Measurements from ENCODE around the gene PPIH. TPM values are rescaled to one million over a fixed set of nuclear protein-coding genes. Genes with fewer than 3 reads are reported as not detected.
A peak's percentile ranks its signal among the peaks of the same experiment; 100 is the strongest.

PPIH gene
- total and polyA plus RNA-seq, 2 of the 13 experiments (the other 11 are each of a cell fraction or from before 2014, with no cell fraction given), result 29.9 to 72.6 TPM

DNA sequence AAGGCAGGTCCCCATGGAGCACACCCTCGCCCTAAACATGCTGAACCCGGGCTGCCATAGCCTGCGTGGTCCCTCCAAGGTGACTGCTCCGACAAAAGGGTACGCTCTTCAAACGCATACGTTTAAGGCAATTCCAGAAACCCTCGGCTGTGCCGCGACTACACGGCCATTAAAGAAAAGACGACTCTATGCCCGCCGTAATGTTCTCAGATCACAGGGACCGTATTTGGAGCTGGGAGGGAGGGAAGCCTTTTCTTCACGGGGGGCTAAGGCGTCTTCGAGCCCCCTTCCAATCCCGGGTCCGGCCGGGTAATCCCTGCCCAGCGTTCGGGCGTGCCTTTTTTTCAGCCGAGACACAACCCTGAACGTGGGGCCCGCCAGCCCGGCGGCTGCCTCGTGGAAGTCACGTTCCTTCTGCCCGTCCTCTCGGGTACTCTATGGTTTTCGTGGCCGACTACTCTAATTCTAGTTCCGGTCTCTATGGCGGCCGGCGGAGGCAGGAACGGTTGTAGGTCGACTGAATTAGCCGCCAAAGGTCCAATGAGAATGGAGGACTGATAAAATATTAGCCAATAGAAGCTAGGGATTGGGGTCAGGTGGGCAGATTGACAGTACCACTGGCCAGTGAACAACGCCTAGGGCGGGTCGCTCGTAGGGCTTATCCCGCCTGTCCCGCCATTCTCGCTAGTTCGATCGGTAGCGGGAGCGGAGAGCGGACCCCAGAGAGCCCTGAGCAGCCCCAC, 23.7 kb downstream of the PPIH start, which contains the start of gene YBX1 (continued):
- TF ChIP-seq, protein P1, sequence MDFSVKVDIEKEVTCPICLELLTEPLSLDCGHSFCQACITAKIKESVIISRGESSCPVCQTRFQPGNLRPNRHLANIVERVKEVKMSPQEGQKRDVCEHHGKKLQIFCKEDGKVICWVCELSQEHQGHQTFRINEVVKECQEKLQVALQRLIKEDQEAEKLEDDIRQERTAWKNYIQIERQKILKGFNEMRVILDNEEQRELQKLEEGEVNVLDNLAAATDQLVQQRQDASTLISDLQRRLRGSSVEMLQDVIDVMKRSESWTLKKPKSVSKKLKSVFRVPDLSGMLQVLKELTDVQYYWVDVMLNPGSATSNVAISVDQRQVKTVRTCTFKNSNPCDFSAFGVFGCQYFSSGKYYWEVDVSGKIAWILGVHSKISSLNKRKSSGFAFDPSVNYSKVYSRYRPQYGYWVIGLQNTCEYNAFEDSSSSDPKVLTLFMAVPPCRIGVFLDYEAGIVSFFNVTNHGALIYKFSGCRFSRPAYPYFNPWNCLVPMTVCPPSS (IDR thresholded peaks at IDR 0.05), result no peak
- TF ChIP-seq FOXA3 (CRISPR knock-in tag; IDR thresholded peaks at IDR 0.05) (peak; percentile 35), ZNF44 (CRISPR knock-in tag; IDR thresholded peaks at IDR 0.05) (peak; percentile 91), NRL (CRISPR knock-in tag; IDR thresholded peaks at IDR 0.05; ENCODE audit: borderline replicate concordance) (peak; percentile 60; the same call in 1 of the 2 replicates), MIER3 (CRISPR knock-in tag; IDR thresholded peaks at IDR 0.05; ENCODE audit: borderline replicate concordance) (no peak; the same call in 1 of the 2 replicates), ZFAT (CRISPR knock-in tag; conservative IDR thresholded peaks at IDR 0.05) (no peak), MTA1 (CRISPR knock-in tag; IDR thresholded peaks at IDR 0.05; ENCODE audit: borderline replicate concordance) (0 out of 2 replicates have a peak, but pooled peaks have one; percentile 22), ZNF431 (CRISPR knock-in tag; IDR thresholded peaks at IDR 0.05; ENCODE audit: borderline replicate concordance, low read depth) (peak; percentile 52; the same call in 1 of the 2 replicates), ONECUT2 (CRISPR knock-in tag; IDR thresholded peaks at IDR 0.05) (peak; percentile 80), SMAD9 (CRISPR knock-in tag; IDR thresholded peaks at IDR 0.05) (no peak), TCF12 (IDR thresholded peaks at IDR 0.05) (no peak), TCF12 (CRISPR knock-in tag; IDR thresholded peaks at IDR 0.05) (no peak)
- TF ChIP-seq, protein P2, sequence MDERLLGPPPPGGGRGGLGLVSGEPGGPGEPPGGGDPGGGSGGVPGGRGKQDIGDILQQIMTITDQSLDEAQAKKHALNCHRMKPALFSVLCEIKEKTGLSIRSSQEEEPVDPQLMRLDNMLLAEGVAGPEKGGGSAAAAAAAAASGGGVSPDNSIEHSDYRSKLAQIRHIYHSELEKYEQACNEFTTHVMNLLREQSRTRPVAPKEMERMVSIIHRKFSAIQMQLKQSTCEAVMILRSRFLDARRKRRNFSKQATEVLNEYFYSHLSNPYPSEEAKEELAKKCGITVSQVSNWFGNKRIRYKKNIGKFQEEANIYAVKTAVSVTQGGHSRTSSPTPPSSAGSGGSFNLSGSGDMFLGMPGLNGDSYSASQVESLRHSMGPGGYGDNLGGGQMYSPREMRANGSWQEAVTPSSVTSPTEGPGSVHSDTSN (CRISPR knock-in tag; IDR thresholded peaks at IDR 0.05), result peak; percentile 94
- TF ChIP-seq, protein P3, sequence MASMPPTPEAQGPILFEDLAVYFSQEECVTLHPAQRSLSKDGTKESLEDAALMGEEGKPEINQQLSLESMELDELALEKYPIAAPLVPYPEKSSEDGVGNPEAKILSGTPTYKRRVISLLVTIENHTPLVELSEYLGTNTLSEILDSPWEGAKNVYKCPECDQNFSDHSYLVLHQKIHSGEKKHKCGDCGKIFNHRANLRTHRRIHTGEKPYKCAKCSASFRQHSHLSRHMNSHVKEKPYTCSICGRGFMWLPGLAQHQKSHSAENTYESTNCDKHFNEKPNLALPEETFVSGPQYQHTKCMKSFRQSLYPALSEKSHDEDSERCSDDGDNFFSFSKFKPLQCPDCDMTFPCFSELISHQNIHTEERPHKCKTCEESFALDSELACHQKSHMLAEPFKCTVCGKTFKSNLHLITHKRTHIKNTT (CRISPR knock-in tag; IDR thresholded peaks at IDR 0.05), result no peak
- TF ChIP-seq, protein P4, sequence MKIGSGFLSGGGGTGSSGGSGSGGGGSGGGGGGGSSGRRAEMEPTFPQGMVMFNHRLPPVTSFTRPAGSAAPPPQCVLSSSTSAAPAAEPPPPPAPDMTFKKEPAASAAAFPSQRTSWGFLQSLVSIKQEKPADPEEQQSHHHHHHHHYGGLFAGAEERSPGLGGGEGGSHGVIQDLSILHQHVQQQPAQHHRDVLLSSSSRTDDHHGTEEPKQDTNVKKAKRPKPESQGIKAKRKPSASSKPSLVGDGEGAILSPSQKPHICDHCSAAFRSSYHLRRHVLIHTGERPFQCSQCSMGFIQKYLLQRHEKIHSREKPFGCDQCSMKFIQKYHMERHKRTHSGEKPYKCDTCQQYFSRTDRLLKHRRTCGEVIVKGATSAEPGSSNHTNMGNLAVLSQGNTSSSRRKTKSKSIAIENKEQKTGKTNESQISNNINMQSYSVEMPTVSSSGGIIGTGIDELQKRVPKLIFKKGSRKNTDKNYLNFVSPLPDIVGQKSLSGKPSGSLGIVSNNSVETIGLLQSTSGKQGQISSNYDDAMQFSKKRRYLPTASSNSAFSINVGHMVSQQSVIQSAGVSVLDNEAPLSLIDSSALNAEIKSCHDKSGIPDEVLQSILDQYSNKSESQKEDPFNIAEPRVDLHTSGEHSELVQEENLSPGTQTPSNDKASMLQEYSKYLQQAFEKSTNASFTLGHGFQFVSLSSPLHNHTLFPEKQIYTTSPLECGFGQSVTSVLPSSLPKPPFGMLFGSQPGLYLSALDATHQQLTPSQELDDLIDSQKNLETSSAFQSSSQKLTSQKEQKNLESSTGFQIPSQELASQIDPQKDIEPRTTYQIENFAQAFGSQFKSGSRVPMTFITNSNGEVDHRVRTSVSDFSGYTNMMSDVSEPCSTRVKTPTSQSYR (CRISPR knock-in tag; IDR thresholded peaks at IDR 0.05; ENCODE audit: borderline replicate concordance), result no peak; the same call in 1 of the 2 replicates
- TF ChIP-seq, protein P5, sequence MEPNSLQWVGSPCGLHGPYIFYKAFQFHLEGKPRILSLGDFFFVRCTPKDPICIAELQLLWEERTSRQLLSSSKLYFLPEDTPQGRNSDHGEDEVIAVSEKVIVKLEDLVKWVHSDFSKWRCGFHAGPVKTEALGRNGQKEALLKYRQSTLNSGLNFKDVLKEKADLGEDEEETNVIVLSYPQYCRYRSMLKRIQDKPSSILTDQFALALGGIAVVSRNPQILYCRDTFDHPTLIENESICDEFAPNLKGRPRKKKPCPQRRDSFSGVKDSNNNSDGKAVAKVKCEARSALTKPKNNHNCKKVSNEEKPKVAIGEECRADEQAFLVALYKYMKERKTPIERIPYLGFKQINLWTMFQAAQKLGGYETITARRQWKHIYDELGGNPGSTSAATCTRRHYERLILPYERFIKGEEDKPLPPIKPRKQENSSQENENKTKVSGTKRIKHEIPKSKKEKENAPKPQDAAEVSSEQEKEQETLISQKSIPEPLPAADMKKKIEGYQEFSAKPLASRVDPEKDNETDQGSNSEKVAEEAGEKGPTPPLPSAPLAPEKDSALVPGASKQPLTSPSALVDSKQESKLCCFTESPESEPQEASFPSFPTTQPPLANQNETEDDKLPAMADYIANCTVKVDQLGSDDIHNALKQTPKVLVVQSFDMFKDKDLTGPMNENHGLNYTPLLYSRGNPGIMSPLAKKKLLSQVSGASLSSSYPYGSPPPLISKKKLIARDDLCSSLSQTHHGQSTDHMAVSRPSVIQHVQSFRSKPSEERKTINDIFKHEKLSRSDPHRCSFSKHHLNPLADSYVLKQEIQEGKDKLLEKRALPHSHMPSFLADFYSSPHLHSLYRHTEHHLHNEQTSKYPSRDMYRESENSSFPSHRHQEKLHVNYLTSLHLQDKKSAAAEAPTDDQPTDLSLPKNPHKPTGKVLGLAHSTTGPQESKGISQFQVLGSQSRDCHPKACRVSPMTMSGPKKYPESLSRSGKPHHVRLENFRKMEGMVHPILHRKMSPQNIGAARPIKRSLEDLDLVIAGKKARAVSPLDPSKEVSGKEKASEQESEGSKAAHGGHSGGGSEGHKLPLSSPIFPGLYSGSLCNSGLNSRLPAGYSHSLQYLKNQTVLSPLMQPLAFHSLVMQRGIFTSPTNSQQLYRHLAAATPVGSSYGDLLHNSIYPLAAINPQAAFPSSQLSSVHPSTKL (CRISPR knock-in tag; IDR thresholded peaks at IDR 0.05), result peak; percentile 61
- TF ChIP-seq, protein P6, sequence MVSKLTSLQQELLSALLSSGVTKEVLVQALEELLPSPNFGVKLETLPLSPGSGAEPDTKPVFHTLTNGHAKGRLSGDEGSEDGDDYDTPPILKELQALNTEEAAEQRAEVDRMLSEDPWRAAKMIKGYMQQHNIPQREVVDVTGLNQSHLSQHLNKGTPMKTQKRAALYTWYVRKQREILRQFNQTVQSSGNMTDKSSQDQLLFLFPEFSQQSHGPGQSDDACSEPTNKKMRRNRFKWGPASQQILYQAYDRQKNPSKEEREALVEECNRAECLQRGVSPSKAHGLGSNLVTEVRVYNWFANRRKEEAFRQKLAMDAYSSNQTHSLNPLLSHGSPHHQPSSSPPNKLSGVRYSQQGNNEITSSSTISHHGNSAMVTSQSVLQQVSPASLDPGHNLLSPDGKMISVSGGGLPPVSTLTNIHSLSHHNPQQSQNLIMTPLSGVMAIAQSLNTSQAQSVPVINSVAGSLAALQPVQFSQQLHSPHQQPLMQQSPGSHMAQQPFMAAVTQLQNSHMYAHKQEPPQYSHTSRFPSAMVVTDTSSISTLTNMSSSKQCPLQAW (CRISPR knock-in tag; IDR thresholded peaks at IDR 0.05), result 0 out of 2 replicates have a peak, but pooled peaks have one; percentile 60
